Cardiac muscle cell (in vitro differentiated cells and primary cell): ENCODE results near the gene PRRX1. TPM values are rescaled to one million over a fixed set of nuclear protein-coding genes. Genes with fewer than 3 reads are reported as not detected.
A peak's percentile ranks its signal among the peaks of the same experiment; 100 is the strongest.

Experiments used
- DNase-seq, 2 donors: peaks; one replicate each; pipeline versions ENCODE4 v3.0.0 to v3.0.0-alpha.2; 2010 to 2017; ENCODE audit warnings: low read depth in 1 of 2, low spot score in 1 of 2
- H3K27ac ChIP-seq: fragments of 200-600 bp; sonication (generic); 2 replicates; pipeline ENCODE4 v1.5.1; 2016
- H3K27me3 ChIP-seq: fragments of 200-600 bp; sonication (generic); 2 replicates; pipeline ENCODE4 v1.6.0; 2016; ENCODE audit warnings: control low read depth
- H3K36me3 ChIP-seq: fragments of 200-600 bp; sonication (generic); 2 replicates; pipeline ENCODE4 v1.5.1; 2016; ENCODE audit warnings: control low read depth
- H3K4me1 ChIP-seq: fragments of 200-600 bp; sonication (generic); 2 replicates; pipeline ENCODE4 v1.8.1; 2017; ENCODE audit warnings: low read depth, mild to moderate bottlenecking, mixed run types
- H3K4me3 ChIP-seq: fragments of 200-600 bp; sonication (generic); 2 replicates; pipeline ENCODE4 v1.5.1; 2016; ENCODE audit warnings: mild to moderate bottlenecking
- H3K9me3 ChIP-seq: fragments of 200-600 bp; sonication (generic); 2 replicates; pipeline ENCODE4 v1.5.1; 2017; ENCODE audit warnings: low read depth, mild to moderate bottlenecking, control low read depth
- polyA plus RNA-seq: library from polyadenylated mRNA; unstranded; fragments of >200 nt; fragmentation: Nextera tagmentation; extraction: Ambion mirVana; gene quantifications from 2 replicates; pipeline ENCODE4 v1.2.1, GENCODE V29; 2016
- total RNA-seq: library from RNA; depleted of rRNA; stranded (reverse); fragments of >200 nt; gene quantifications from 2 replicates; pipeline ENCODE4 v1.2.3, GENCODE V29; 2016
- TF ChIP-seq, protein P1 (sequence below): IDR thresholded peaks from 2 replicates; pipeline ENCODE4 v1.5.1; 2012; ENCODE audit warnings: low read depth, mild to moderate bottlenecking, low read length

The PRRX1 gene
- total and polyA plus RNA-seq, 2 experiments from 2014 or later = 1.1 to 1.2 TPM

DNA sequence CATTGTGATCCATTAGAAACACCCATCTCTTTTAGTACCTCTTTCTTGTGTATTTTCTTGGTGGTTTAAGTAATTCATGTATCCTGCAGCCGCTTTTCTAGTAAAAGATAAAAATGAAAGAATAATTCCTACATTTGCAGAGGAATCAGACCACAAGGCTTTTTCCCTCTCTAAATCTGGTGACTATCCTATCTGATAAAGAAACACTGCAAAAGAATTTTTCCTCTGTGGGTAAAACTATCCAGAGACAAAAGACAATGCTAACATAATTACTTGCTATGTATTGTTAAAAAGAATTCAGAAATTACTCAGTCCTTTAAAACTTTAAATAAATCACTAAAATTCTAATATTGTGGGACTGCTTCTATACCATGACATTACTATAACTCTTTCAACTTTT, 51.0 kb downstream of the PRRX1 start:
- Histone ChIP-seq H3K9me3 (no peaks in the 10 kb centered on the region), H3K36me3 (no peaks in the 10 kb centered on the region), H3K27ac (no peak overlapping the region), H3K4me1 (no peaks in the 10 kb centered on the region), H3K27me3 (no peaks in the 10 kb centered on the region), H3K4me3 (no peak overlapping the region)
- peak in 1 of 2 donors; percentile 27 for DNase-seq
- TF ChIP-seq, protein P1, sequence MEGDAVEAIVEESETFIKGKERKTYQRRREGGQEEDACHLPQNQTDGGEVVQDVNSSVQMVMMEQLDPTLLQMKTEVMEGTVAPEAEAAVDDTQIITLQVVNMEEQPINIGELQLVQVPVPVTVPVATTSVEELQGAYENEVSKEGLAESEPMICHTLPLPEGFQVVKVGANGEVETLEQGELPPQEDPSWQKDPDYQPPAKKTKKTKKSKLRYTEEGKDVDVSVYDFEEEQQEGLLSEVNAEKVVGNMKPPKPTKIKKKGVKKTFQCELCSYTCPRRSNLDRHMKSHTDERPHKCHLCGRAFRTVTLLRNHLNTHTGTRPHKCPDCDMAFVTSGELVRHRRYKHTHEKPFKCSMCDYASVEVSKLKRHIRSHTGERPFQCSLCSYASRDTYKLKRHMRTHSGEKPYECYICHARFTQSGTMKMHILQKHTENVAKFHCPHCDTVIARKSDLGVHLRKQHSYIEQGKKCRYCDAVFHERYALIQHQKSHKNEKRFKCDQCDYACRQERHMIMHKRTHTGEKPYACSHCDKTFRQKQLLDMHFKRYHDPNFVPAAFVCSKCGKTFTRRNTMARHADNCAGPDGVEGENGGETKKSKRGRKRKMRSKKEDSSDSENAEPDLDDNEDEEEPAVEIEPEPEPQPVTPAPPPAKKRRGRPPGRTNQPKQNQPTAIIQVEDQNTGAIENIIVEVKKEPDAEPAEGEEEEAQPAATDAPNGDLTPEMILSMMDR = no peak

DNA sequence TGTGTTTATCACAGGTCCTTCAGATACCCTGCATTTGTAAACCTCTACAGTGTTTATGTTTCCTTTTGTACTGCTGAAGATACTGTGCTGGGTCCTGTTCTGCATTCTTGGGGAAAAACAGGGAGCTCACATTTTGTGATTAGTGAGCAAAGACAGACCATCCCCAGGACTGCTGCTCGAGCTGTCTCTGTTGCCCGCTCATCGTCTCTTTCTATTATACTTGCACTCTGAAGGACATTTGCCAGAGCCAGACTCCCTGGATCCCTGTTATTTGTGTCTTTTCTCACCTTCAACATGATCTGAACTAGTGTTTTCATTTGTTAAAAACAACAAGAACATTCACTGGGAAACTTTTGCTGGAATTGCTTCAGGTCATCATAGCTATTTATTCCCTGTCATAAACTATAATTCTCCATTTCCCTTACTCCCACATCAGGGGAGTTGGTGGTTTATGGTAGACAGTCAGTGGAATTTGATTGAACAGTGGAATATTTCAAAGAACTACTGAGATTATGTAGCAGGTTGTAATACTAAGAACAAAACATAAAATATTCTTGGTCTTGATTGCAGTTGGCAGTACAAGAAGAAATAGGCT, 53.0 kb downstream of the PRRX1 start:
- no peak for DNase-seq
- no peak overlapping the region for H3K27ac ChIP-seq
- H3K27me3 ChIP-seq = no peaks in the 10 kb centered on the region
- no peaks in the 10 kb centered on the region for H3K9me3 ChIP-seq
- no peak overlapping the region for H3K4me3 ChIP-seq
- TF ChIP-seq, protein P1 = no peak
- H3K4me1 ChIP-seq = no peaks in the 10 kb centered on the region
- H3K36me3 ChIP-seq = no peaks in the 10 kb centered on the region

DNA sequence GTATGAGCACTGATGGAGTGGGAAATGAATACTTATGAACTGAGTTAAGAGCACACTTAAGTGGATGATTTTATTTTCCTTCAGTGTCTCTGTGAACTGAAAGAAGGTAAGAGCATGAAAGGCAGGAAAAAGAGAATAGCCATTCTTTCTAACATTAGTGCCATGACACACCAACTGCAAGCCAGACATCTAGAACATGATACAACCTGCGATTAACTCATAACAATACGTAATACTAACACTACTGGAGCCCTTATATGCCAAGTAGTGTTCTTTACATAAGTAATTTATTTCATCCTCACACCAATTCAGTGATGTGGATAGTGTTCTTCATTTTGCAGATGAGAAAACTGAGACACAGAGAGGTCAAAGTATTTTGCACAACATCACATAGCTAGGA, 56.7 kb downstream of the PRRX1 start:
- no peaks in the 10 kb centered on the region for H3K4me1 ChIP-seq
- no peak overlapping the region for H3K27ac ChIP-seq
- H3K4me3 ChIP-seq = no peak overlapping the region
- no peaks in the 10 kb centered on the region for H3K27me3 ChIP-seq
- no peaks in the 10 kb centered on the region for H3K9me3 ChIP-seq
- H3K36me3 ChIP-seq = no peaks in the 10 kb centered on the region
- TF ChIP-seq, protein P1 = no peak
- DNase-seq = no peak

DNA sequence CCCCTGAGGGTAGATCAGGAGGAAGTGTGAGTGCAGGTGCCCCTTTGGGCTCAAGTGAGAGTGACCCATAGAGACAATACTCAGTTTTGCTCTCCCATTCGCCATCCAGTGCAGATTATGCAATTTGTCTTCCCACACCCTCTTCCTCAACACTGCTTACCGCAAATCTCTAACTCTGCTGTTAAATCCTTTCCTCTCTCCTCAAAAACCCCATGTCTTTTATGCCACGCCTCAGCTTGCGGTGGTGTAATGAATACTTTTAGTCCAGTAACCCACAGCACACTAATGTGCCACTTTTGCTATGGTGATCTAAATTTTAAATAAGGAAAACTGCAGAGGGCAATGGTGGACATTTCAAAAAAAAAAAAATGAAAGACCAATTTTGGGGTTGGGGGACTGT, 57.7 kb downstream of the PRRX1 start:
- no peaks in the 10 kb centered on the region for H3K4me1 ChIP-seq
- no peak overlapping the region for H3K27ac ChIP-seq
- H3K4me3 ChIP-seq = no peak overlapping the region
- DNase-seq = no peak
- H3K9me3 ChIP-seq = no peaks in the 10 kb centered on the region
- TF ChIP-seq, protein P1 = no peak
- H3K36me3 ChIP-seq = no peaks in the 10 kb centered on the region
- no peaks in the 10 kb centered on the region for H3K27me3 ChIP-seq

DNA sequence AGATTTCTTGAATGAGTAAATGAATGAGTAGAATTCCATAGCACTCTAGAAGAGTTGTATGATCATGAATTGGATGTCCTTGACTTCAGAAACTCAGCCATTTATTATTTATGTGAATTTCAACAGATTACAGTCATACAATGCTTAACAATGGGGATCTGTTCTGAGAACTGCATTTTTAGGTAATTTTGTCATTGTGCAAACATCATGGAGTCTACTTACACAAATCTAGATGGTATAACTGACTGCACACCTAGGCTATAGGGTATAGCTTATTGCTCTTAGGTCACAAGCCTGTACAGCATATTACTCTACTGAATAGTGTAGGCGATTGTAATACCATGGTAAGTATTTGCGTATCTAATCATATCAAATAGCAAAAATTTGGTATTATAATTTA, 59.6 kb downstream of the PRRX1 start:
- no peak for DNase-seq
- TF ChIP-seq, protein P1 = no peak
- no peaks in the 10 kb centered on the region for H3K27me3 ChIP-seq
- H3K4me3 ChIP-seq = no peak overlapping the region
- no peaks in the 10 kb centered on the region for H3K9me3 ChIP-seq
- no peak overlapping the region for H3K27ac ChIP-seq
- no peaks in the 10 kb centered on the region for H3K36me3 ChIP-seq
- no peaks in the 10 kb centered on the region for H3K4me1 ChIP-seq
